ENCODE measurements around the gene WDR43.

The WDR43 gene

DNA sequence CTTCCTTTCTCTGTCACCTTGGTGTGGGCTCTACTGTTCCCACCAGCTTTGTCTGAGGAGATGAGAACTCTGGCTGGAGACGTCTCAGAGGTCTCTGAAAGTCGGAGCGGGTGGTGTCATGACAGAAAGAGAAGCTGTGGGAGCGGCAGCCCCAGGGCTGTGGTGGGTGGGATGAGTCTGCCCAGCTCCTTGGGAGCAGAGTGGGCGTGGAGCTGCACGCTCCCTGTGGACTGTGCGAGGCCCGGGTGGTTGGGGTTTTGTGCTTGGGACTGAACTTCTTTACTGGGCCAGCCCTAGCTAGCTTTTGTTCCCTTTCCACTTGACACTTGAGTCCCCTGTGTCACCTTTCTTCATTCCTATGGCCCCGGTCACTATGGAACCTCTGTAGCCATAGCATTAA, 97.0 kb downstream of the WDR43 start (continued):
- TF ChIP-seq TSHZ2 (CRISPR knock-in tag; IDR thresholded peaks at IDR 0.05), result no peak

- no peak; the same call in 2 of the 3 replicates for ATAC-seq
- TF ChIP-seq TOX (CRISPR knock-in tag; IDR thresholded peaks at IDR 0.05; ENCODE audit: borderline replicate concordance), result no peak
- no peak for TF ChIP-seq CSDC2 (CRISPR knock-in tag; IDR thresholded peaks at IDR 0.05)
- no peak for TF ChIP-seq PPARA (CRISPR knock-in tag; IDR thresholded peaks at IDR 0.05; ENCODE audit: borderline replicate concordance)
- TF ChIP-seq, protein P1, sequence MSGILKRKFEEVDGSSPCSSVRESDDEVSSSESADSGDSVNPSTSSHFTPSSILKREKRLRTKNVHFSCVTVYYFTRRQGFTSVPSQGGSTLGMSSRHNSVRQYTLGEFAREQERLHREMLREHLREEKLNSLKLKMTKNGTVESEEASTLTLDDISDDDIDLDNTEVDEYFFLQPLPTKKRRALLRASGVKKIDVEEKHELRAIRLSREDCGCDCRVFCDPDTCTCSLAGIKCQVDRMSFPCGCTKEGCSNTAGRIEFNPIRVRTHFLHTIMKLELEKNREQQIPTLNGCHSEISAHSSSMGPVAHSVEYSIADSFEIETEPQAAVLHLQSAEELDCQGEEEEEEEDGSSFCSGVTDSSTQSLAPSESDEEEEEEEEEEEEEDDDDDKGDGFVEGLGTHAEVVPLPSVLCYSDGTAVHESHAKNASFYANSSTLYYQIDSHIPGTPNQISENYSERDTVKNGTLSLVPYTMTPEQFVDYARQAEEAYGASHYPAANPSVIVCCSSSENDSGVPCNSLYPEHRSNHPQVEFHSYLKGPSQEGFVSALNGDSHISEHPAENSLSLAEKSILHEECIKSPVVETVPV (CRISPR knock-in tag; IDR thresholded peaks at IDR 0.05), result no peak
- TF ChIP-seq ZNF70 (CRISPR knock-in tag; IDR thresholded peaks at IDR 0.05), result no peak
- TF ChIP-seq ZNF8 (CRISPR knock-in tag; IDR thresholded peaks at IDR 0.05), result no peak
- no peak for TF ChIP-seq TSHZ2 (CRISPR knock-in tag; IDR thresholded peaks at IDR 0.05)
- no peak for TF ChIP-seq ARNTL (CRISPR knock-in tag; IDR thresholded peaks at IDR 0.05; ENCODE audit: borderline replicate concordance, low read depth)
- no peak for TF ChIP-seq CREB5 (CRISPR knock-in tag; IDR thresholded peaks at IDR 0.05; ENCODE audit: low read depth)
- no peak for TF ChIP-seq POU6F1 (CRISPR knock-in tag; IDR thresholded peaks at IDR 0.05; ENCODE audit: borderline replicate concordance, low read depth)
- TF ChIP-seq, protein P2, sequence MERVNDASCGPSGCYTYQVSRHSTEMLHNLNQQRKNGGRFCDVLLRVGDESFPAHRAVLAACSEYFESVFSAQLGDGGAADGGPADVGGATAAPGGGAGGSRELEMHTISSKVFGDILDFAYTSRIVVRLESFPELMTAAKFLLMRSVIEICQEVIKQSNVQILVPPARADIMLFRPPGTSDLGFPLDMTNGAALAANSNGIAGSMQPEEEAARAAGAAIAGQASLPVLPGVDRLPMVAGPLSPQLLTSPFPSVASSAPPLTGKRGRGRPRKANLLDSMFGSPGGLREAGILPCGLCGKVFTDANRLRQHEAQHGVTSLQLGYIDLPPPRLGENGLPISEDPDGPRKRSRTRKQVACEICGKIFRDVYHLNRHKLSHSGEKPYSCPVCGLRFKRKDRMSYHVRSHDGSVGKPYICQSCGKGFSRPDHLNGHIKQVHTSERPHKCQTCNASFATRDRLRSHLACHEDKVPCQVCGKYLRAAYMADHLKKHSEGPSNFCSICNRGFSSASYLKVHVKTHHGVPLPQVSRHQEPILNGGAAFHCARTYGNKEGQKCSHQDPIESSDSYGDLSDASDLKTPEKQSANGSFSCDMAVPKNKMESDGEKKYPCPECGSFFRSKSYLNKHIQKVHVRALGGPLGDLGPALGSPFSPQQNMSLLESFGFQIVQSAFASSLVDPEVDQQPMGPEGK (CRISPR knock-in tag; IDR thresholded peaks at IDR 0.05; ENCODE audit: borderline replicate concordance), result no peak
- no peak for TF ChIP-seq BACH2 (CRISPR knock-in tag; IDR thresholded peaks at IDR 0.05; ENCODE audit: borderline replicate concordance)
- TF ChIP-seq GLIS3 (CRISPR knock-in tag; IDR thresholded peaks at IDR 0.05), result no peak
- no peak for TF ChIP-seq ZNF565 (CRISPR knock-in tag; conservative IDR thresholded peaks at IDR 0.05; ENCODE audit: low read depth)
- no peak for TF ChIP-seq RARB (CRISPR knock-in tag; IDR thresholded peaks at IDR 0.05)
- TF ChIP-seq ESRRG (CRISPR knock-in tag; IDR thresholded peaks at IDR 0.05), result no peak
- no peak for TF ChIP-seq OSR1 (CRISPR knock-in tag; IDR thresholded peaks at IDR 0.05)
- TF ChIP-seq ISL1 (CRISPR knock-in tag; IDR thresholded peaks at IDR 0.05), result no peak
- TF ChIP-seq SNAI2 (CRISPR knock-in tag; IDR thresholded peaks at IDR 0.05), result no peak
Observed at GRCh38 chr2:28993206-28993960, 98.9 kb downstream of the WDR43 start.

Data from SK-N-SH treated with all-trans-retinoic acid at 6 μM for 48 hours (cell line).